ENCODE data around the gene LPIN1. TPM values are rescaled to one million over a fixed set of nuclear protein-coding genes. Genes with fewer than 3 reads are reported as not detected.
"Not testable (repeated sequence)": the region's sequence is repeated elsewhere in the genome, so short reads cannot be mapped to it uniquely, and the experiment has no call there.

LPIN1 gene
- polyA plus RNA-seq, 2 of the 4 experiments (the other 2 are of a cell fraction) = 19.2 to 27.5 TPM

DNA sequence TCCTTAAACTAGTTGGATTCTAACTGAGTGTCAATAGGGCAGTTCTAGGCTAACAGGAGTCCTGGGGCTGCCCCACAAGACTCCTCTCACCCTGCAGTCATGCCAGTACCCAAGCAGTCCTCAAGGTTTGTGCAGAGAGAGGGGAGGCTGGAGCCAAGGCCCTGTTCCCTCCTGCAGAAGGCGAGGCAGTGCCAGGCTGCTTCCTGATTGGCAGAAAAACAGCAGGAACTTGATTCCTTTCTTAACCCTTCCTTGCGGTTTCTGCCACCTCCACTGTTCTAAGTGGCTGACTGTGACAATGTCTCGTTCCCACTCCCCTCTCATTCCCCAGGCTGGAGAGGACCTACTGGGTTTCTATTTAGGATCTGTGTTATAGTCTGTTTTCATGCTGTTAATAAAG is 75.3 kb downstream of the LPIN1 start:
- DNase-seq (ENCODE audit: low read depth in 1 of 2, low spot score in 1 of 2) (no peak), FAIRE-seq (no peak), ATAC-seq (no peak)
- Histone ChIP-seq H3K9me3 (no peaks in the 10 kb centered on the region), H3K4me2 (no peak overlapping the region), H3K27ac (no peak overlapping the region), H3K4me1 (no peaks in the 10 kb centered on the region), H3K4me3 (no peak overlapping the region)
- CTCF ChIA-PET = interaction anchor here (0.8 kb wide), 1 partner anchor 16 kb away, joined by 3 read pairs; no protein-coding TSS in a partner anchor
- 89% methylated on average over 3 of the region's 3 CpGs for WGBS (ENCODE audit: missing lambda C conversion rate)
- POLR2A ChIA-PET = no interaction called here
- no peak for TF ChIP-seq JUNB (IDR thresholded peaks at IDR 0.05)
- TF ChIP-seq MAFK (IDR thresholded peaks at IDR 0.05; ENCODE audit: partially characterized antibody) = no peak
- TF ChIP-seq RCOR1 (IDR thresholded peaks at IDR 0.05; ENCODE audit: low read depth, low read length) = no peak
- no peak for TF ChIP-seq BHLHE40 (IDR thresholded peaks at IDR 0.05; ENCODE audit: low read depth, low read length)
- no peak for TF ChIP-seq FOSL2 (IDR thresholded peaks at IDR 0.05)
- no peak for TF ChIP-seq FOSL2 (CRISPR knock-in tag; IDR thresholded peaks at IDR 0.05)
- no peak for TF ChIP-seq CHD4 (IDR thresholded peaks at IDR 0.05; ENCODE audit: borderline replicate concordance)
- no peak for TF ChIP-seq EHMT2 (IDR thresholded peaks at IDR 0.05; ENCODE audit: low read depth)
- TF ChIP-seq, protein P1, sequence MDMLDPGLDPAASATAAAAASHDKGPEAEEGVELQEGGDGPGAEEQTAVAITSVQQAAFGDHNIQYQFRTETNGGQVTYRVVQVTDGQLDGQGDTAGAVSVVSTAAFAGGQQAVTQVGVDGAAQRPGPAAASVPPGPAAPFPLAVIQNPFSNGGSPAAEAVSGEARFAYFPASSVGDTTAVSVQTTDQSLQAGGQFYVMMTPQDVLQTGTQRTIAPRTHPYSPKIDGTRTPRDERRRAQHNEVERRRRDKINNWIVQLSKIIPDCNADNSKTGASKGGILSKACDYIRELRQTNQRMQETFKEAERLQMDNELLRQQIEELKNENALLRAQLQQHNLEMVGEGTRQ (IDR thresholded peaks at IDR 0.05) = no peak
- TF ChIP-seq, protein P2, sequence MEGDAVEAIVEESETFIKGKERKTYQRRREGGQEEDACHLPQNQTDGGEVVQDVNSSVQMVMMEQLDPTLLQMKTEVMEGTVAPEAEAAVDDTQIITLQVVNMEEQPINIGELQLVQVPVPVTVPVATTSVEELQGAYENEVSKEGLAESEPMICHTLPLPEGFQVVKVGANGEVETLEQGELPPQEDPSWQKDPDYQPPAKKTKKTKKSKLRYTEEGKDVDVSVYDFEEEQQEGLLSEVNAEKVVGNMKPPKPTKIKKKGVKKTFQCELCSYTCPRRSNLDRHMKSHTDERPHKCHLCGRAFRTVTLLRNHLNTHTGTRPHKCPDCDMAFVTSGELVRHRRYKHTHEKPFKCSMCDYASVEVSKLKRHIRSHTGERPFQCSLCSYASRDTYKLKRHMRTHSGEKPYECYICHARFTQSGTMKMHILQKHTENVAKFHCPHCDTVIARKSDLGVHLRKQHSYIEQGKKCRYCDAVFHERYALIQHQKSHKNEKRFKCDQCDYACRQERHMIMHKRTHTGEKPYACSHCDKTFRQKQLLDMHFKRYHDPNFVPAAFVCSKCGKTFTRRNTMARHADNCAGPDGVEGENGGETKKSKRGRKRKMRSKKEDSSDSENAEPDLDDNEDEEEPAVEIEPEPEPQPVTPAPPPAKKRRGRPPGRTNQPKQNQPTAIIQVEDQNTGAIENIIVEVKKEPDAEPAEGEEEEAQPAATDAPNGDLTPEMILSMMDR (IDR thresholded peaks at IDR 0.05) = no peak
- TF ChIP-seq RNF2 (IDR thresholded peaks at IDR 0.05; ENCODE audit: borderline replicate concordance, low read depth) = no peak
- TF ChIP-seq SREBF2 (IDR thresholded peaks at IDR 0.05) = no peak
- no peak for TF ChIP-seq RAD21 (conservative IDR thresholded peaks at IDR 0.05 in 1 of 2, IDR thresholded peaks at IDR 0.05 in 1 of 2)
- TF ChIP-seq NR3C1 (IDR thresholded peaks at IDR 0.05) = no peak
- no peak for TF ChIP-seq E2F6 (IDR thresholded peaks at IDR 0.05; ENCODE audit: borderline replicate concordance, low read depth)
- TF ChIP-seq NFE2L2 (conservative IDR thresholded peaks at IDR 0.05; ENCODE audit: low read length) = no peak
- no peak for TF ChIP-seq TP53 (CRISPR knock-in tag; IDR thresholded peaks at IDR 0.05)

DNA sequence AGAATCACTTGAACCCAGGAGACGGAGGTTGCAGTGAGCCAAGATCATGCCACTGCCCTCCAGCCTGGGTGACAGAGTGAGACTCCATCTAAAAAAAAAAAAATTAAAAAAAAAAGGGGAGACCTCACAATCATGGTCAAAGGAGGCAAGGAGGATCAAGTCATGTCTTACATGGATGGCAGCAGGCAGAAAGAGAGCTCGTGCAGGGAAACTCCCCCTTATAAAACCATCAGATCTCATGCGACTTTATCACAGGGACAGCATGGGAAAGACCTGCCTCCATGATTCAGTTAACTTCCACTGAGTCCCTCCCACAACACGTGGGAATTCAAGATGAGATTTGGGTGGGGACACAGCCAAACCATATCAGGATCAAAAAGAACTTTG is 75.9 kb downstream of the LPIN1 start:
- FAIRE-seq; POLR2A ChIA-PET; CTCF ChIA-PET; H3K9me3 ChIP-seq; H3K4me2 ChIP-seq; ATAC-seq; H3K27ac ChIP-seq; H3K4me3 ChIP-seq; DNase-seq (ENCODE audit: low read depth in 1 of 2, low spot score in 1 of 2); H3K4me1 ChIP-seq: not testable (repeated sequence)
- WGBS (ENCODE audit: missing lambda C conversion rate) = 82% methylated on average over 4 of the region's 4 CpGs

DNA sequence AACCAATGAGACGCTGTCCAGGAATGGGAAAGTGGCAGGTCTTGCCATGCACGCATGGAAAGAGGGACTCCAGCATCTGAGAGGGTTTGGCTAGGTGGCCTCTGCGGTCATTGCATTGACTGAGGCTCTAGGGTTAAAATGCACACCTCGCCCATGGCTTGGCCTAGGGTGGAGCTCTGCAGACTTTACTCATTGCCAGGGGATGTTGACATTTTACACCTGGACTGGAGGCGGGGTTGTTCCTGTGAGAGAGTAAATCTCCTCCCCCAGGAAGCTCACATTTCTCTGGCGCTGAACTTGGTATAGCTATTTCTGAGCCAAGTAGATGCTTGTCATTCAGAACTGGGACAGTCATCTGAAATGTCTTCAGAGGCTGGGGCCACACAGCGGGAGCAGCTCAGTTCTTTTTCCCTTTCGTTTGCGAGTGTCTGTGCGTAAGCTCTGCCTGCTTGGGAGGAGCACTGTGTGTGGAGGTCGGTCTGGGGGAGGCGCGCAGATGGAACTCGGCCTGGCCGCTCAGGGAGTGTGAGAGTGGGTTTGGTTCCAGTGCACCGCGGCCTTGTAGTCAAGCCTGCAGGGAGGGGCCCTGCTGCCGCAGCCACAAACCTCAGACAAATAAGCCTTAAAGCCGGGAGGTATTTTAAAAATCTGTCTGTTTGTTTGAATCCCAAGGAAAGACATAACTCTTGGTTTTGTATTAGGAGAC is 76.5 kb downstream of the LPIN1 start:
- Histone ChIP-seq H3K9me3 (no peaks in the 10 kb centered on the region), H3K4me3 (no peak overlapping the region), H3K4me2 (no peak overlapping the region), H3K27ac (no peak overlapping the region), H3K4me1 (no peaks in the 10 kb centered on the region)
- 92% methylated on average over 19 of the region's 19 CpGs for WGBS (ENCODE audit: missing lambda C conversion rate)
- ChIA-PET POLR2A (no interaction called here), CTCF (no interaction called here)
- FAIRE-seq = no peak
- DNase-seq (ENCODE audit: low read depth in 1 of 2, low spot score in 1 of 2) = no peak
- no peak for ATAC-seq
- TF ChIP-seq NPAS2 (CRISPR knock-in tag; IDR thresholded peaks at IDR 0.05; ENCODE audit: borderline replicate concordance) = no peak
- TF ChIP-seq CBX8 (IDR thresholded peaks at IDR 0.05) = no peak
- TF ChIP-seq ESRRA (IDR thresholded peaks at IDR 0.05; ENCODE audit: borderline replicate concordance, low read length) = no peak
- TF ChIP-seq REST (IDR thresholded peaks at IDR 0.05) = no peak
- TF ChIP-seq PBX3 (IDR thresholded peaks at IDR 0.05) = no peak
- TF ChIP-seq PHF8 (IDR thresholded peaks at IDR 0.05; ENCODE audit: borderline replicate concordance, low read depth) = no peak

Data from A549 (cell line).